Ovary (tissue), 3 donors: ENCODE results near the gene TRPC4.

Source experiments
- EP300 ChIP-seq: sonication (generic); formaldehyde crosslinking; IDR thresholded peaks from one replicate; pipeline ENCODE4 v1.6.1; 2017; ENCODE audit warnings: antibody characterized with exemption
- POLR2A ChIP-seq: fragments of 450-650 bp; IDR thresholded peaks from one replicate; pipeline ENCODE4 v1.6.1; 2017; ENCODE audit warnings: antibody characterized with exemption, mild to moderate bottlenecking, moderate library complexity
- TF ChIP-seq, protein P1 (sequence below), 3 donors: fragments of 450-650 bp in 2 of 3; fragments of 200-600 bp in 1 of 3; IDR thresholded peaks; one replicate each; pipeline versions ENCODE4 v1.5.1 to v1.8.0; 2016 to 2022; ENCODE audit warnings: antibody characterized with exemption in 3 of 3, mild to moderate bottlenecking in 1 of 3
- donor health status: DM: no; HTN: no; CAD: no.

DNA sequence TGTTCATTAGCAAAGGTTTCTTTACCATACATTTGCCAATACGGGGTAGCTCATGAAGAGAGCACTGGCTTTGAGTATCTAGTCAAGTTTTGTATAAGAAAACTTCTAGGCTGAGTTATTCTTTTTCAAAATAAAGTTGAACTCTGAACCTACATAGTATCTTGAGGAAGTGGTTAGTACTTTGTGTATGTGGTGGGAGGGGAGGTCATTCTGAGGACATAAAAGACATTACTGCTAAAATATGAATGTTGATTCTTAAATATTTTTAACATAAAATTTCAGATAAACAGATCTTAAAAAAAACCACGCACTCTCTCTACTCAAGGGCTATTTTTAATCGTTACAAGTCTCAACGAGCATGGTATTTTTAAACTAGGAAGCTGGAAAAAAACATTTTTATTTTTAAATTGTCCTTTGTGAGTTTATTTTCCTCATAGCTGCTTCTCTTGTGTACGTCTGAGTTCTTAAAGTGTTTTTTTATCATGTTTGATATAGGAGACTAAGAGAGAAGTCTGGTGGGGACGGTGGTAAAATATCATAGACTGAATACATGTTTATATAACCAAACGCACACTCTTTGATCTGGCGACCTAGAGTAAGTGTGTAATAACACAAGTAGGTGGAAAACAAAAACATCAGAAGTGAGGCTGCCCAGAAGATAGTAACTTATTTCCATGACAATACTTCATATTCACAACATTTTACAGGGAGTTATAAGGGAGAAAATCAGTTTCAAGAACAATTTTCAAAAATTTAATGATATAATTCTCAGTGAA, 153.0 kb downstream of the TRPC4 start:
- TF ChIP-seq, protein P1, sequence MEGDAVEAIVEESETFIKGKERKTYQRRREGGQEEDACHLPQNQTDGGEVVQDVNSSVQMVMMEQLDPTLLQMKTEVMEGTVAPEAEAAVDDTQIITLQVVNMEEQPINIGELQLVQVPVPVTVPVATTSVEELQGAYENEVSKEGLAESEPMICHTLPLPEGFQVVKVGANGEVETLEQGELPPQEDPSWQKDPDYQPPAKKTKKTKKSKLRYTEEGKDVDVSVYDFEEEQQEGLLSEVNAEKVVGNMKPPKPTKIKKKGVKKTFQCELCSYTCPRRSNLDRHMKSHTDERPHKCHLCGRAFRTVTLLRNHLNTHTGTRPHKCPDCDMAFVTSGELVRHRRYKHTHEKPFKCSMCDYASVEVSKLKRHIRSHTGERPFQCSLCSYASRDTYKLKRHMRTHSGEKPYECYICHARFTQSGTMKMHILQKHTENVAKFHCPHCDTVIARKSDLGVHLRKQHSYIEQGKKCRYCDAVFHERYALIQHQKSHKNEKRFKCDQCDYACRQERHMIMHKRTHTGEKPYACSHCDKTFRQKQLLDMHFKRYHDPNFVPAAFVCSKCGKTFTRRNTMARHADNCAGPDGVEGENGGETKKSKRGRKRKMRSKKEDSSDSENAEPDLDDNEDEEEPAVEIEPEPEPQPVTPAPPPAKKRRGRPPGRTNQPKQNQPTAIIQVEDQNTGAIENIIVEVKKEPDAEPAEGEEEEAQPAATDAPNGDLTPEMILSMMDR (IDR thresholded peaks at IDR 0.05) = no peak
- no peak for TF ChIP-seq POLR2A
- TF ChIP-seq EP300 = no peak
